IPS DF 19.7 (cell line): ENCODE data around the gene EIF4E3.

Experiments used
- DNase-seq: peaks from one replicate; pipeline ENCODE4 v3.0.0-alpha.2; 2013; ENCODE audit warnings: low read depth, low spot score

Gene EIF4E3

GRCh38 chr3:71650372-71650771 lies 74.8 kb downstream of the EIF4E3 start:
- DNase-seq: no peak

DNA sequence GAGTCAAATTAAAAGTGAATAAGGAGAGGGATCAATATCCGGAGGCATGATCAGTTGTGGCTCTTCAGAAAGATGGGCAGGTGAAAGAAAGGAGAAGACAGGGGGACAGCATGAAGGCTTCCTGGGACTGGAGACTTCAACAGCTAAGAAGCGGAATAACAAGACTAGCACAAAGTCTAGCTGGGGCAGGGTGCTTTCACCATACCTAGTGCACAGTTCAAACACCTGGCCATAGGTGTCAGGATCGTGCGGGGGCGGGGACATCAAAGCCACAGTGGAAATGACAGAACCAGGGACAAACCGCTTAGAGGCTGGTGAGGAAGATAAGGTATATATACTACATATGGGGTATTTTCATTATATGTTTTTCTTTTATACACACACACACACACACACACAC lies 75.4 kb downstream of the EIF4E3 start:
- no peak for DNase-seq

DNA sequence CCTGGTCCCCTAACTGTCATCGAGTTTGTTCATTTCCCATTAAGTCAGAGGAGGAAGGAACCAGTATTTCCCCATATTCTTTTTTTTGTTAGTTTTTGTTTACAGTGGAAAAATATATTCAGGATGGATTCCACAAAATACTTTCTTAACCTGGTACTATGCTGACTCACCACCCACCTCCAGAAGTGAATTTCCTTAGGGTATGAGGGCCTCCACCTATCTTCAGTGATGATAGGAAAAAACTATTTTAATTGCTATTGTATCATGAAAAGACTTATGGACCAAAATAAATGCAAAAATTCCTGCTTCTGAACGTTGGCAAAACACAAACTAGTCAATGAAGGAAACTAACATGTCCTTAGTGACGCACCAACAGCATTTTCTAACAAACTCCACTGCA lies 77.5 kb downstream of the EIF4E3 start:
- DNase-seq: no peak

DNA sequence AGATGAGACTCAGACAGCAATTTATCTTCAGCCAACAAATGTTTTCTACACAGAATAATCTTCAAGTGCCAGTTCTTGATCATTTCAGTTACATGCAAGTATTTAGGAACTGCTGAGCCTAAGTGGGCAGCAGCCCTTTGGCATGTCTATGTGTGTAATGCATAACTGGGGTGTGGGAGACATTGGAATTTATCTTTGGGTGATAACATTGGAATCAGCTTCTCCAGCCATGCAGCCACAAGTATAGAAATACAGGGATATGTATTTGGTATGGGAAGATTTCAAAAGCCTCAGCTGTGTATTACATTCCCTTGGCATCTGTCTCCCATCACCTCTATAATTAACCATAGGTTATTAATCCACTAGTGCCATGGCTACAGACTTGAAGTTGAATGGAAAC lies 78.2 kb downstream of the EIF4E3 start:
- DNase-seq: no peak

DNA sequence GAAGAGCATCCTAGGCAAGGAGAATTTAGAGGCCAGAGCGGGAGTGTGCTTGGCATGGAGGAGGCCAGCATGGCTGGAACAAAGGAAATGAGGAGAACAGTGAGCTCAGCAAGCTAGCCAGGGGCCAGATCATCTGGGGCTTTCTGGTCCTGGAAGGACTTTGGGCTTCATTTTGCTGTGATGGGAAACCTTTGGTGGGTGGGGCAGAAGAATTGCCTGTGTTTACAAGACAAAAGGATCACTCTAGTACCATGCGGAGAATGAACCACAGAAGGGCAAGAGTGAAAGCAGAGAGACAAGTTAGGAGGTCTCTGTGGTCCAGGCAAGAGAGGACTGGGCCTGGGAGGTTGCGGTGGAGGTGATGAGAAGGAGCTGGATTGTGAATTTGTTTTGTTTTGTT lies 80.1 kb downstream of the EIF4E3 start:
- no peak for DNase-seq

- DNase-seq: no peak
These were observed 83.5 kb downstream of the EIF4E3 start for GRCh38 chr3:71641674-71642073.

GRCh38 chr3:71640331-71640983 lies 84.7 kb downstream of the EIF4E3 start:
- DNase-seq: no peak

GRCh38 chr3:71636482-71636881 lies 88.7 kb downstream of the EIF4E3 start:
- no peak for DNase-seq

- DNase-seq: no peak
These were observed 89.2 kb downstream of the EIF4E3 start for GRCh38 chr3:71636001-71636400.

- no peak for DNase-seq
These were observed 90.5 kb downstream of the EIF4E3 start for GRCh38 chr3:71634671-71635070.

DNA sequence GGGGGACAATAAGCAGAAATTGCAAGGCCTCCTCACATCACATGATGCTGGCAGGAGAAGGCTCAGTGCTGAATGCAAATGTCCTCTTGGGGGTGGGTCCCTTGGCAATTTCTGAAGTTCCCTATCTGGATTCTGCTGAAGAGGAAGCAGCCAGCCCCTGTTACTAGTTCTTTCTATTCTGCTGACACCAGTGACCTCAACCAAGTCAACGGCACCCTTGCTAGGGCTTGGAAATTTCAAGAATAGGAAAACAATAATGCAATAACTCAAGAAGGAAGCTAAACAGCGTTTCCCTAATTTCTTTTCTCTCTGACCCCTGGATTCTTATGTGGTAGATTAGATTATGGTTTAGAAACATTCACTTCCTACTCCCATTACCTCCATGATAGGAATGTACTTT lies 95.5 kb downstream of the EIF4E3 start:
- no peak for DNase-seq

GRCh38 chr3:71629289-71629688 lies 95.9 kb downstream of the EIF4E3 start:
- no peak for DNase-seq

- DNase-seq: no peak
These were observed 96.7 kb downstream of the EIF4E3 start for GRCh38 chr3:71628522-71628921.

DNA sequence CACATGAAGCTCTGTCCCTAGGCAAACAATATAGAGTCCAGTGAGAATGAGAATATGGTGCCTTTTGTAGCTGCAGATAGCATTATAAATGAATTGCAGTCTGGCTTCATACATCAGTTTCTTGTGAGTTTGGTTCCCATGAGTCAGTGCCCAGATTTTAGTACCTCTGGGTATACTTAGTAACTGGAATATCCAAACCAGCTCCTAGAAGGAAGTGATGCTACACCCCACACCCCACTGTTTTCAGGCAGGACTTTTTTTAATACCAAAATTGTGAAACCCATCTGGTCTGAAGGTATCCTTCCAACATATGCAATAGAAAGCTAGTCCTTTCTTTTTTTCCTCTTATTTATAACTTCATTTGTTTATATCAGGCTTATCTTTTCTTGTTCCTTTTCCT lies 99.5 kb downstream of the EIF4E3 start:
- no peak for DNase-seq
